ENCODE results near the gene TSPAN12. TPM values are rescaled to one million over a fixed set of nuclear protein-coding genes. Genes with fewer than 3 reads are reported as not detected.

Gene TSPAN12
- total RNA-seq, 1 experiment from 2014 or later = 8.7 TPM

- no peaks in the 10 kb centered on the region for H3K9me3 Mint-ChIP-seq
- no CpG with 5 or more reads among the region's 1 CpG for WGBS (ENCODE audit: extremely low coverage, insufficient read length, low lambda C conversion rate)
These were observed 10.0 kb upstream of the TSPAN12 start for GRCh38 chr7:120867932-120868331.

More at GRCh38 chr7:120867932-120868331, 10.0 kb upstream of the TSPAN12 start:
- Histone ChIP-seq H3K56ac (ENCODE audit: insufficient read length, low read depth, low read length) (no peak overlapping the region), H3T11ph (ENCODE audit: low read length) (no peak overlapping the region), H3K79me2 (ENCODE audit: insufficient read depth, low read length) (no peaks in the 10 kb centered on the region), H2AFZ (ENCODE audit: low read length) (no peak overlapping the region), H2BK15ac (ENCODE audit: low read depth, low read length) (no peak overlapping the region), H2BK12ac (ENCODE audit: insufficient read length, low read depth, low read length) (no peak overlapping the region), H3K14ac (ENCODE audit: insufficient read depth, low read length) (no peak overlapping the region), H4K91ac (ENCODE audit: insufficient read length, low read depth, low read length) (no peak overlapping the region), H3K4me2 (ENCODE audit: insufficient read depth, insufficient read length, low read length) (no peak overlapping the region), H3K23ac (ENCODE audit: insufficient read length, low read depth, low read length) (no peak overlapping the region), H4K8ac (replicated peaks; ENCODE audit: insufficient read length, low read depth, low read length) (no peak overlapping the region), H3K9me3 (ENCODE audit: control insufficient read depth, low read depth, low read length) (no peaks in the 10 kb centered on the region), H2BK120ac (ENCODE audit: low read depth, low read length, poor library complexity, severe bottlenecking) (no peak overlapping the region), H2BK20ac (ENCODE audit: low read depth, low read length, poor library complexity, severe bottlenecking) (no peak overlapping the region), H4K20me1 (ENCODE audit: control insufficient read depth, insufficient read depth, insufficient read length) (no peaks in the 10 kb centered on the region), H2AK5ac (ENCODE audit: insufficient read length, low read length) (no peak overlapping the region), H3K18ac (ENCODE audit: insufficient read length, low read depth, low read length) (no peak overlapping the region), H3K27ac (ENCODE audit: insufficient read length, low read depth, low read length) (no peak overlapping the region), H3K79me1 (ENCODE audit: insufficient read depth, low read depth, low read length, poor library complexity, severe bottlenecking) (no peaks in the 10 kb centered on the region), H3K23me2 (ENCODE audit: insufficient read length, low read depth, low read length, poor library complexity, severe bottlenecking) (no peaks in the 10 kb centered on the region), H3K27me3 (ENCODE audit: insufficient read depth, low read length) (no peaks in the 10 kb centered on the region), H3K9ac (ENCODE audit: extremely low read depth, insufficient read length, low read length) (no peak overlapping the region), H3K4me1 (ENCODE audit: insufficient read depth, low read length) (no peaks in the 10 kb centered on the region), H3K4ac (ENCODE audit: low read depth, low read length) (no peak overlapping the region), H4K5ac (ENCODE audit: insufficient read length, low read depth, low read length) (no peak overlapping the region), H2BK5ac (ENCODE audit: insufficient read length, low read length) (no peak overlapping the region)
- Mint-ChIP-seq H3K4me3 (no peak overlapping the region), H3K36me3 (ENCODE audit: insufficient read depth in 1 of 3, low read depth in 3 of 3) (no peaks in the 10 kb centered on the region), H3K27ac (no peak overlapping the region), H3K4me1 (peaks cover 0 to 2% of the 10 kb centered on the region in 2 experiments; a peak in 1 of 4 replicates), H3K27me3 (ENCODE audit: low read depth) (no peaks in the 10 kb centered on the region)
- TF ChIP-seq CTCF (conservative IDR thresholded peaks at IDR 0.05) = no peak
- DNase-seq = no peak
